GM21619 (cell line): Measurements from ENCODE around the gene SLX9.
A peak's percentile ranks its signal among the peaks of the same experiment; 100 is the strongest.

Experiments used
- ATAC-seq: cut with Tn5 transposase; IDR thresholded peaks from one replicate; pipeline ENCODE4 v1.9.1; 2021; ENCODE audit not compliant: unreplicated experiment

Gene SLX9

DNA sequence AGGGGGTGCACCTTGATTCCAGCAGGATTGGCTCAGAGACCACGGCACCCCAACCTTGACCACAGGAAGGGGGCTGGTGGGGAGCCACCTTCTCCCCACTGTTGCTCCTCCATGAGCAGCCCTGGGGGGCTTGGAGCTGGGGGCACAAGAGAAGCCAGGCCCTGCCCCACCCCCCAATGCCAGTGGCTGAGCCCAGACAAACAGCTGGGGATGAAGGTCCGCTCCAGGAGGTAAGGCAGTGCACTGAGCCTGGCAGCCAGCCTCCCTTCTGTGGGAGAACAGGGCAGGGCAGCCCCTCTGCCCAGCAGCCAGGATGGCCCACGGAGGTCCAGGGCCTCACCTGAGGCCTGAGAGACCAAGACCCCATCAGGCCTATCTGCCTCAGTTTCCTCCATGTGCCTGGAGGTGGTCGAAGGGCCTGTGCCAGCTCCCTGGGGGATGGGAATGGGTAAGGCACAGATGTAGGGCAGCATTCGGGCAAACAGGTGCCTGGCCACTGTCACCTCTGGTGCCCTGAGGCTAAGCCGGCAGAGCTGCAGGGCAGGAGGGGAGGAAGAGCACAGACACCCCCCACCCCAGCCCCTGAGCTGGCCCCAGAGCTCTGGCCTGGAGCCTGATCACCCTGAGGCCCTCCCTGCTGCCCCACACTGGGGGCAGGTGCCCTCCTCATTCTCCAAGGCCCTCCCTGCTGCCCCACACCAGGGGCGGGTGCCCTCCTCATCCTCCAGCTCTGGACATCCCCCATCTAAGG, 26.2 kb upstream of the SLX9 start:
- no peak for ATAC-seq

- ATAC-seq = no peak
These were observed 25.5 kb upstream of the SLX9 start for GRCh38 chr21:44914176-44914874.

GRCh38 chr21:44916965-44917364, 22.9 kb upstream of the SLX9 start:
- no peak for ATAC-seq

GRCh38 chr21:44917446-44918106, 22.3 kb upstream of the SLX9 start:
- ATAC-seq = no peak

DNA sequence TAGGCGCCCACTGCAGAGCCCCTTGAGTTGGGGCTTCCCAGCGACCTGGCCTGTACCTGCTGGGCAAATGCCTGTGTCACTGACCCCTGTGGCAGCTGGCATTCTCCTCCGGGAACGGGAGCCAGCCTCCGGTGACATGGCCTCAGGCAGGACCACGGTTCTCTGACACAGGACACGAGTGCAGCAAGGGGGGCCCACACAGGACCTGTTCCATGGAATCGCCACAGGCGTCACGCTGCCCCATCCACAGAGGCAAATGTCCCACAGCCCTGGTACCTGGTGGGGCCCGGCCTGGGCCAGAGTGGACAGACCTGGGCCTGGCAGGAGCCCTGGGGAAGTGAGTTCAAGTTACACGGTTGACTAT, 21.7 kb upstream of the SLX9 start:
- no peak for ATAC-seq

DNA sequence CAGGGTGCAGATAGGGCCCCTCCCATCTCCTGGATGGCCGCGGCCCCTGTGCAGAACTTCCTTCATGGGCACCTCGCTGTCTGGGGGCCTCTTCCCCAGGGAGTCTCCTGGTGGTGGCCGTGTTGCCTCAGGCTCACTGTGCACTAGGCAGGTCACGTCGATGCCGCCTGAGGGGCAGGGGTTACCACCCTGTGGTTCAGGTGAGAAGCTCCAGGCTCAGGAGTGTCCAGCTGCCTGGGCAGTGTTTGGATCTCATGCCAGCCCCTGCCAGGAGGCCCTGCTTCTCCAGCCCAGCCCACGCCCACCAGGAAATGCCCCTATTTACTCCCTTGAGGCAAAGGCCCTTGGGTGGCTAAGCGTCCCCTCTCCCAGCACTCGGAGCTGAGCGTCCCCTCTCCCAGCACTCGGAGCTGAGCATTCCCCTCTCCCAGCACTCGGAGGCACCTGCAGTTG, 21.2 kb upstream of the SLX9 start:
- ATAC-seq = no peak

GRCh38 chr21:44919111-44919912, 20.5 kb upstream of the SLX9 start:
- no peak for ATAC-seq

DNA sequence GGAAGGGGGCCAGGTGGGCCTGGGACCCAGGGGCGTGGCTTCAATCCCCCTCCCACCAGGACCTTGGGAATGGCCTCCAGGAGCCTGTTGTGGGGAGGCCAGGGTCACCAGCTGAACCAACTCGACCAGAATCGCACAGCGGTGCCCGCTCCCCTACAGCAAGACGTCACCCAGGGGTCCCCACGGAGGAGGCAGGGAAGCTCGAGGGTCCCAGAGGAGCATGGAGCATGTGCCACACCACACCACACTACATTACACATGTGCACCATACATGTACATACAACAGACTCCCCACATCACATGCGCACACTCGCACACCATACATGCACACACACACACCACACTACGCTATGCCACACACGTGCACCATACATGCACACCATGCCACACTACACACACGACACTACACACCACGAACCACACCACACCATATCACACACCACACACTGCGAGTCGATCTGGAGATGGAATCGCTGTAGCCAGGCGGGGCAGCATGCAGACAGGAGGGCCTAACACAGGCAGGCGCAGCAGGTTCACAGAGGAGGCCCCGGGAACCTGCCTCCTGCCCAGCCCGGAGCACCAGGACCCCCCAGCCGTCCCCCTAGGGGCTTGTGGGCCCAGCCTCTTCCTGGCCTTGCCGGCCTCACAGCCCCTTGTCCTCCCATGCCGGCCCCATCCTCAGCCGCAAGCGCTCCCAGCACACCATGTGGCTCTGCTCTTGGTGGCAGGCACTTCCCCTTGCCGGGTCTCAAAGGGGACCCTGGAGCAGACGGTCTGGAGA, 19.7 kb upstream of the SLX9 start:
- peak; percentile 5 for ATAC-seq

DNA sequence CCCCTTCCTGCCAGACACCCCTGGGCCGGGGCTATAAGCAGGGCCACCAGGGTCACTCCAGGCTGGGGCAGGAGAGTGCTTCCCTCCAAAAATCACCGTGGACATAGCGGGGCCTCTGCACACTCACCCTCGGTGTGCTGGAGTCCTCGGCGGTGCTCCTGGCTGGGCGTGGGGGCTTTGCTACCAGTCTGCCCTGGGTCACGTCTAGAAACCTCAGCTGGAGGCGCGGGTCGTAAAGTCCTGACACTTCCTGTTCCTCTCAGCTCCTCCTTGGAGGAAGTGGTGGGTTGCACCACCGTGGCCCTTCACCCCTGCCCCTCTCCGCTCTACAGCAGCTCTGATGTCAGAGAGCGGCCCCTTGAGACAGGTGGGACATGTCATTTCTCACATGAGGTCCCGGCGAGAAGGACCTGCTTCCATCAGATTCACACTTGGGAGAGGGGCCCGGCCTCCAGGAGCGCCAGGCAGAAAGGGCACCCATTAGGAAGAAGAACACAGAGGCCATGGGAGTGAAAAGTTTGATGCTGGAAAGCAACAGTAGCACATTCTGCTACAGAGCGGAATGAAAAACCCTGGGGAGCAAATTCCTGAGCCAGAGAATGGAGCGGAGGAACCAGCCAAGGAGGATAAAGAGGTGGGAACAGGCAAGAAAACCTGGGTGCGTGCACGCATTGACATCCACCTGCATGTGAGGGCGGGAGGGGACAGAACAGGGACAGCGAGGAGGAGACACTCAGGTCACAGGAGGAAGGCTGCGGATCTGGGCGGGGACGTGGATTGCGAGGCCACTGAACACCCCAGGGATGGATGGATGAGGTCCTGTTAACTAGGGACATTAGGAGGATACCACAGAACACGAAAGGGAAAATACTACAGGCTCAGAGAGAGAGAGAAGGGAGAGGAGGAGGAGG, 18.9 kb upstream of the SLX9 start, which contains the start of gene ITGB2:
TSS of gene ITGB2 (minus strand) at position 206 of the 911 bp plus-strand sequence. CDS start 10,117 bp downstream, outside the sequence.
- ATAC-seq = peak; percentile 62

GRCh38 chr21:44921928-44922327, 17.9 kb upstream of the SLX9 start:
- no peak for ATAC-seq

DNA sequence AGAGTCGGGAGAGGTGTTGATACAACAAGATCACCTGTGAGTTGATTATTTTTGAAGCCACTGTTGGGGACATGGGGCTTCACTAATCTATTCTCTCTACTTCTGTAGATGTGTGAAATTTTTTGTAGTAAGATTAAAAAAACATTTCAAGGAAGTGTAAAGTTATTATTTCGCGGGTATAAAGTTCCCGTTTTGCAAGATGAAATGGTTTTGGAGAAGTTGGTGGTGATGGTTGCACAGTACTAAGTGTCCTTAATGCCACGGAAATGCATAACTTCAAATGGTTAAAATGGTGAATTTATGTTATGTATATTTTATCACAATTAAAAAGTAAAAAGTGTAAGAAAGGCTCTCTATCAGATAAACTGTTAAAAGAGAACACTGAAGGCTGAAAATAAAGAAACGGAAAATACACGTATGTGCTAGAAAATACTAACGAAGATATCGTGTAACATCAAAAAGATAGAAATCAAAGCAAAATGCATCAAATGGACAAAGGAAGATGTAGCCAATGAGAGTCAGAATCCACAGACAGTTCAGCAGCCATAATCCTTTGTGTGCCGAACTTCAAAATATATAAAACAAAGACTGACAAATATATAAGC, 16.2 kb upstream of the SLX9 start:
- ATAC-seq = no peak

DNA sequence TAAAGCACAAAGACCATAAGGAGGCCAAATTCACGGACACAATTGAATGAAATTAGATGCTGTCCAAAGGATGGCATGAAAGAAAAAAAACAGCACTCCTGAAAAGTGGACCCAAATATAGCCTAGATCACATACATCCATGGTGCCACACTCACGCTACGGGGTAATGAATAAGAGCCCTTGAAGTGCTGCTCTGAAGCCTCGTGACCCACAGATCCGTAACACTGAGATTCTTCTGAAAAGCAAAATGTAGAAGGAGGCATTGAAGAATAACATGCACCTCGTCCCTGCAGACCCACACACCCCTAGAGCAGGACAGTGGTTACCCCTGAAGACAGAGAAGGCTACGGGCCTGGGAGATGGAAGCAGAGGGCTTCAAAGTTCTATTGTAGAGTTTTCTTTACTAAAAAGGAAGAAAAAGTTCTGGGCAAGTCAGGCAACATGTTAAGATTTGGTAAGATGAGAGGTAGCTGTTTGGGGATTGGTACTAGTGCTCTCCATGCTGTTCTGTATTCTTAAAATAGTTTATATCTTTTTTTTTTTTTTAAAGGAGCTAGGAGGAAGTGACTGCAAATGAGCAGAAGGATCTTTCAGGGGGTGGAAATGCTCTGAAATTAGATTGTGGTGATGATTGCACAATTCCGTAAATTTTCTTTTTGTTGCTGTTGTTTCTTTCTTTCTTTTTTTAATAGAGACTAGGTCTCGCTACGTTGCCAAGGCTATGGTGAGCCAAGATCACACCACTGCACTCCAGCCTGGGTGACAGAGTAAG, 15.0 kb upstream of the SLX9 start:
- no peak for ATAC-seq

- ATAC-seq = no peak
These were observed 14.5 kb upstream of the SLX9 start for GRCh38 chr21:44925378-44925755.

- ATAC-seq = no peak
These were observed 13.3 kb upstream of the SLX9 start for GRCh38 chr21:44926331-44927101.

- ATAC-seq = no peak
These were observed 12.6 kb upstream of the SLX9 start for GRCh38 chr21:44927259-44927586.

DNA sequence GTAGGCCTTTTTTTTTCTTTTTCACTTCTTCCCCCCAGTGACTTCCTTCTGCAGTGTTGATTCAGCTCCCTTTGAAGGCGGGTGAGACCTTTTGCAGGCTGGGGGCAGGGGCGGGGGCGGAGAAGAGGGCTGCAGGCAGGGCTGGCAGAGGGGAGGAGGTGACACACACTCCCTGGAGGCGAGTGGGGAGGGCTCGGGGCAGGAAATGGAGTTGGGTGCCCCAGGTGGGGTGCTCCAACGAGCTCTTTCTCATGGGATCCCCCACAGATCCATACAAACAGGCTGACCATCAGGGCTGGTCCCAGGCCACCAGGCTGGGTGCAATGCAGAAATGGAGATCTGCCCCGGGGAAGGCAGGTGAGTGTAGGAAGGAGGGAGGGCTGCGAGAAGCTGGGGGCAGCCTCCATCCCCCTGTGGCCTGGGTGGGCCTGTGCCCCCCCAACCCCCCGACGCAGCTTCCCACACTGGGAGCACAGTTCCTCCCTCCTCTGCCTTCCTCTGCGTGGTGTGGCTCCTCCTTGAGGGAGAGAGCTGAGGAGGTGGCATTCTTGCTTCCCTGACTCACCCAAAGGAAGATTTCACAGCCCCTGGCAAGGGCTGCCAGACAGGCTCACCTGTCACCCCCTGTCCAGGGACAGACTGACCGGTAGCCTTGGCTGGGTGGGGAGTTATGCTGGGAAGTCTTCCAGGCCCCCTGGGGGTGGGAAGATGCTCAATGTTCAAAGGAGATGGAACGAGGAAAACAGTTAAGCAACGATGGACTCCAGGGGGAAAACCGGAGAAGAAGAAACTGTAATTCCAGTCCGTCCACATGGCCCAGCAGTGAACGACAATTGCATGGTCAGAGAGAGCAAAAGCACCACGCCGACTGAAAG, 12.0 kb upstream of the SLX9 start:
- peak; percentile 30 for ATAC-seq
